Ovary (tissue), 3 donors: Measurements from ENCODE around the gene CLEC16A.

Source experiments
- POLR2A ChIP-seq: fragments of 450-650 bp; IDR thresholded peaks from one replicate; pipeline ENCODE4 v1.6.1; 2017; ENCODE audit warnings: antibody characterized with exemption, mild to moderate bottlenecking, moderate library complexity
- TF ChIP-seq, protein P1 (sequence below), 3 donors: fragments of 450-650 bp in 2 of 3; fragments of 200-600 bp in 1 of 3; IDR thresholded peaks; one replicate each; pipeline versions ENCODE4 v1.5.1 to v1.8.0; 2016 to 2022; ENCODE audit warnings: antibody characterized with exemption in 3 of 3, mild to moderate bottlenecking in 1 of 3
- donor health status: DM: no; HTN: no; CAD: no.

DNA sequence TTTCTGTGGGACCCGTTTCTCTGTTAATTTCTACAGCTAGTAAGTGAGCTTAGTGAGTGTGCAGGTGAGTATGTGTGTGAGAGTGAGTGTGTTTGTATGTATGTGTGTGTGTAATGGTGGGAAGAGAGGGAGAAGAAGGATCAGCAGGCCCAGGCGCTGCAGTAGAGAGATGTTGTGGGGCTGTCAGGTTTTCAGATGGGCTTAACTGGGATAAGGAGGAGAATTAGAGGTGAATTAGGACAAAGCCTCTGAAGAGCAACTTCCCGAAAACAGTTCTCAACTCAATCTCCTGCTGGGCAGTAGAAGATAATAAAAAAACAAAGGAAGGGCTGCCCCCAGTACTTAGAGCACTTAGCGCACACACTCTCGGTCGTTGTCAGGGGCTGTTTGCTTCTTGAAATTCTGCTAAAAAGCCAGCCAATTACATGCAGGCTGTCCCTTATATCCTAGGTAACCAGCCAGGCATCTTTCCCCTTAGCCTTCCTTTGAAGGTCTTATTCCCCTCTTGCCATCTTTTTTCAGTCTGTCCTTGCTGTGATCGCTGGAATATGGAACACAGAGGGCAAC is 63.4 kb downstream of the CLEC16A start:
- TF ChIP-seq, protein P1, sequence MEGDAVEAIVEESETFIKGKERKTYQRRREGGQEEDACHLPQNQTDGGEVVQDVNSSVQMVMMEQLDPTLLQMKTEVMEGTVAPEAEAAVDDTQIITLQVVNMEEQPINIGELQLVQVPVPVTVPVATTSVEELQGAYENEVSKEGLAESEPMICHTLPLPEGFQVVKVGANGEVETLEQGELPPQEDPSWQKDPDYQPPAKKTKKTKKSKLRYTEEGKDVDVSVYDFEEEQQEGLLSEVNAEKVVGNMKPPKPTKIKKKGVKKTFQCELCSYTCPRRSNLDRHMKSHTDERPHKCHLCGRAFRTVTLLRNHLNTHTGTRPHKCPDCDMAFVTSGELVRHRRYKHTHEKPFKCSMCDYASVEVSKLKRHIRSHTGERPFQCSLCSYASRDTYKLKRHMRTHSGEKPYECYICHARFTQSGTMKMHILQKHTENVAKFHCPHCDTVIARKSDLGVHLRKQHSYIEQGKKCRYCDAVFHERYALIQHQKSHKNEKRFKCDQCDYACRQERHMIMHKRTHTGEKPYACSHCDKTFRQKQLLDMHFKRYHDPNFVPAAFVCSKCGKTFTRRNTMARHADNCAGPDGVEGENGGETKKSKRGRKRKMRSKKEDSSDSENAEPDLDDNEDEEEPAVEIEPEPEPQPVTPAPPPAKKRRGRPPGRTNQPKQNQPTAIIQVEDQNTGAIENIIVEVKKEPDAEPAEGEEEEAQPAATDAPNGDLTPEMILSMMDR (IDR thresholded peaks at IDR 0.05): no peak
- no peak for TF ChIP-seq POLR2A
